Smooth muscle cell (in vitro differentiated cells): ENCODE measurements around the gene AKT1S1. TPM values are rescaled to one million over a fixed set of nuclear protein-coding genes. Genes with fewer than 3 reads are reported as not detected.

ENCODE experiments used
- DNase-seq: peaks from one replicate; lab custom pipeline; 2025; ENCODE audit not compliant: unreplicated experiment; lab: John Stamatoyannopoulos, UW
- H2AFZ ChIP-seq: fragments of 200-600 bp; sonication (generic); 2 replicates; pipeline ENCODE4 v1.6.0; 2016; ENCODE audit warnings: antibody characterized with exemption, low read depth, mild to moderate bottlenecking
- H3F3A ChIP-seq: fragments of 200-600 bp; sonication (generic); 2 replicates; pipeline ENCODE4 v1.6.0; 2017; ENCODE audit warnings: antibody characterized with exemption, low read depth
- H3K27ac ChIP-seq: fragments of 200-600 bp; sonication (generic); 2 replicates; pipeline ENCODE4 v1.5.1; 2016; ENCODE audit warnings: low read depth, mild to moderate bottlenecking
- H3K27me3 ChIP-seq: fragments of 200-600 bp; sonication (generic); 2 replicates; pipeline ENCODE4 v1.6.1; 2016; ENCODE audit warnings: low read depth, mild to moderate bottlenecking
- H3K36me3 ChIP-seq: fragments of 200-600 bp; sonication (generic); 2 replicates; pipeline ENCODE4 v1.5.1; 2016; ENCODE audit warnings: low read depth
- H3K4me1 ChIP-seq: fragments of 200-600 bp; sonication (generic); 2 replicates; pipeline ENCODE4 v1.5.1; 2016; ENCODE audit warnings: low read depth
- H3K4me2 ChIP-seq: fragments of 200-600 bp; sonication (generic); 2 replicates; pipeline ENCODE4 v1.6.0; 2016; ENCODE audit warnings: mild to moderate bottlenecking
- H3K4me3 ChIP-seq: fragments of 200-600 bp; sonication (generic); 2 replicates; pipeline ENCODE4 v1.5.1; 2016; ENCODE audit warnings: mild to moderate bottlenecking
- H3K79me2 ChIP-seq: fragments of 200-600 bp; sonication (generic); 2 replicates; pipeline ENCODE4 v1.6.0; 2016; ENCODE audit warnings: low read depth, mild to moderate bottlenecking
- H3K9ac ChIP-seq: fragments of 200-600 bp; sonication (generic); 2 replicates; pipeline ENCODE4 v1.6.0; 2016; ENCODE audit warnings: low read depth
- H3K9me3 ChIP-seq: fragments of 200-600 bp; sonication (generic); replicated peaks from 2 replicates; pipeline ENCODE4 v1.5.1; 2016; ENCODE audit warnings: low read depth
- H4K20me1 ChIP-seq: fragments of 200-600 bp; sonication (generic); 2 replicates; pipeline ENCODE4 v1.6.0; 2016; ENCODE audit warnings: low read depth
- CTCF ChIP-seq: fragments of 200-600 bp; sonication (generic); IDR thresholded peaks from 2 replicates; pipeline ENCODE4 v1.5.1; 2017; ENCODE audit warnings: borderline replicate concordance, mild to moderate bottlenecking, antibody characterized with exemption; ENCODE audit not compliant: insufficient read depth, poor library complexity, severe bottlenecking
- WGBS: methylation state at CpG from one replicate; pipeline ENCODE4 v1.1.7; 2016; ENCODE audit warnings: low lambda C conversion rate; 5-methylcytosine and 5-hydroxymethylcytosine counted together
- polyA plus RNA-seq: library from polyadenylated mRNA; unstranded; fragments of >200 nt; fragmentation: Nextera tagmentation; extraction: Ambion mirVana; gene quantifications from 2 replicates; pipeline ENCODE4 v1.2.1, GENCODE V29; 2016
- total RNA-seq: library from RNA; depleted of rRNA; stranded (reverse); fragments of >200 nt; gene quantifications from 2 replicates; pipeline ENCODE4 v1.2.3, GENCODE V29; 2014

AKT1S1 gene
- total and polyA plus RNA-seq, 2 experiments from 2014 or later, result 15.8 to 72.2 TPM

DNA sequence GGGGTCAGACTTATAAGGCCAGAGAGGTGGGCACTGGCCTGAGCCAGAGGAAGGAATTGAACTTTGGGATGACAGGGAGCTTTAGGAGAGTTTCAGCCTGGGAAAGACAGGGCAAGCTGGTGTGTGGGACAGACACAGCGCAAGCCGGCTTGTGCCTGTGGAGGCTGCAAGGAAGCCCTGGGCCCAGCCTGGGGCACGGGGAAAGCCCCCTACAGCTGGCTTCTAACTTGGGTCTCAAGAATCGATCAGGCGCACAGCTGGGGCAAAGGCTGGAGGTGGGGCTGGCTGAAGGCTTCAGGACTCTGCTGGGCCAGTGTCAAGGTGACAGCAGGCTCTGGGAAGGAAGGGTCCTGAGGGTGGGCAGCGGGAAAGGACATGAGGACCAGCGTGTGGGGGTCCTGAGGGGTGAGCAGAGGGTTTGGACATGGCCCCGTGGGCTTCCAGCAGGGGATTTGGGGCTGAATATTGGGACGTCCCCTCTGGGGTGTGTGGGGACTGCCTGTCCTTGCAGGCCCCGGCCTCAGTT lies 23.2 kb downstream of the AKT1S1 start:
- over 99% methylated on average over 10 of the region's 10 CpGs for WGBS

DNA sequence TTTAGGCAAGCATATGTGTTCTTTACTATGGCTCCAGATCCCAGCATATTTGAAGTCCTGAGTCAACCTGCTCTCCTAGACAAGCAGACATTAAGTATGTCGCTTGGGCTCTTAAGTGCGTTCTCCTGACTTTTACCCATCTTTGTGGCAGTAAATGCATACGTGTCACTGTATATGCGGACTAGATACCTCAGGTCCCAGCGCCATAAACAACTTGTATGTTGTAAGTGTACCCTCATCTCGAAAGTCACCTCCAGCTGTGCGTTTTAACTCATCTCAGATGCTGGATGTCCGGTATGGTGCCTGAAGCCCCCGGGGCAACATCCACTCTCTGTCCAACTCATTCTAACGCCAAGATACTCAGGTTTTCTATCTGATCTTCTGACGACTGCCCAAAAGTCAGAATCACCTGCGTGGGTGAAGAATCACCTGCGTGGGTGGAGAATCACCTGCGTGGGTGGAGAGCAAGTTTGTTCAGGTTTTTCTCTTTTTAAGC lies 24.5 kb downstream of the AKT1S1 start:
- TF ChIP-seq CTCF, result no peak
- H3K79me2 ChIP-seq, result peaks cover 54% of the 10 kb centered on the region
- H3K9me3 ChIP-seq, result no peaks in the 10 kb centered on the region
- H3K27ac ChIP-seq, result no peak overlapping the region
- DNase-seq, result no peak
- H3K4me1 ChIP-seq, result peaks cover 13% of the 10 kb centered on the region
- no peak overlapping the region for H2AFZ ChIP-seq
- H3K4me2 ChIP-seq, result peak overlapping the region; percentile 90
- H4K20me1 ChIP-seq, result peaks cover 65% of the 10 kb centered on the region
- H3K27me3 ChIP-seq, result no peaks in the 10 kb centered on the region
- H3K36me3 ChIP-seq, result no peaks in the 10 kb centered on the region
- H3K4me3 ChIP-seq, result peak overlapping the region; percentile 86
- WGBS, result 79% methylated on average over 14 of the region's 14 CpGs
- peak overlapping the region; percentile 82 for H3K9ac ChIP-seq
- H3F3A ChIP-seq, result peaks cover 30% of the 10 kb centered on the region

More for the DNA sequence above, 23.2 kb downstream of the AKT1S1 start:
- no peak overlapping the region for H3K27ac ChIP-seq
- DNase-seq, result no peak
- H3K27me3 ChIP-seq, result no peaks in the 10 kb centered on the region
- no peak for TF ChIP-seq CTCF
- peaks cover 73% of the 10 kb centered on the region for H4K20me1 ChIP-seq
- no peaks in the 10 kb centered on the region for H3K36me3 ChIP-seq
- H3K4me1 ChIP-seq, result peaks cover 13% of the 10 kb centered on the region
- no peaks in the 10 kb centered on the region for H3K9me3 ChIP-seq
- no peak overlapping the region for H2AFZ ChIP-seq
- H3K79me2 ChIP-seq, result peaks cover 53% of the 10 kb centered on the region
- H3K4me3 ChIP-seq, result no peak overlapping the region
- H3K4me2 ChIP-seq, result no peak overlapping the region
- H3K9ac ChIP-seq, result no peak overlapping the region
- H3F3A ChIP-seq, result peaks cover 39% of the 10 kb centered on the region

- WGBS, result 5% methylated on average over 42 of the region's 78 CpGs
- no peak for DNase-seq
- Histone ChIP-seq H3K4me3 (peak overlapping the region; percentile 86), H3K27me3 (no peaks in the 10 kb centered on the region), H3K9ac (peak overlapping the region; percentile 82), H3K27ac (peak overlapping the region; percentile 98), H3F3A (peaks cover 21% of the 10 kb centered on the region), H4K20me1 (peaks cover 55% of the 10 kb centered on the region), H2AFZ (no peak overlapping the region), H3K4me1 (peaks cover 13% of the 10 kb centered on the region), H3K79me2 (peaks cover 54% of the 10 kb centered on the region), H3K4me2 (peak overlapping the region; percentile 90), H3K36me3 (no peaks in the 10 kb centered on the region), H3K9me3 (no peaks in the 10 kb centered on the region)
- TF ChIP-seq CTCF, result no peak
These were observed 25.5 kb downstream of the AKT1S1 start for GRCh38 chr19:49851456-49852259.
